T-helper 1 cell treated with Interleukin-12 subunit alpha and Interleukin-12 subunit beta and Interleukin-4 antibody, amounts not matched to agents 30 μg/mL and 1 μg/mL, for 36 hours (primary cell): Measurements from ENCODE around the gene HNRNPA1L2.
"Not testable (repeated sequence)": the region's sequence is repeated elsewhere in the genome, so short reads cannot be mapped to it uniquely, and the experiment has no call there.

ENCODE experiments used
- H3K27ac Mint-ChIP-seq: one replicate; pipeline ENCODE4 v1.8.0; 2021; ENCODE audit warnings: mild to moderate bottlenecking, mixed read lengths
- H3K27me3 Mint-ChIP-seq: one replicate; pipeline ENCODE4 v1.8.0; 2021; ENCODE audit warnings: low read depth, mixed read lengths
- H3K36me3 Mint-ChIP-seq: one replicate; pipeline ENCODE4 v1.8.0; 2021; ENCODE audit warnings: low read depth, mixed read lengths
- H3K4me1 Mint-ChIP-seq: one replicate; pipeline ENCODE4 v1.8.0; 2021; ENCODE audit warnings: low read depth, mixed read lengths
- H3K4me3 Mint-ChIP-seq: one replicate; pipeline ENCODE4 v1.8.0; 2021; ENCODE audit warnings: mild to moderate bottlenecking, moderate library complexity, mixed read lengths
- H3K9me3 Mint-ChIP-seq: one replicate; pipeline ENCODE4 v1.8.0; 2021; ENCODE audit warnings: mixed read lengths

Gene HNRNPA1L2

GRCh38 chr13:52642131-52642530 lies at the start of gene HNRNPA1L2:
TSS of gene HNRNPA1L2 (plus strand) at chr13:52642431. CDS start at chr13:52642493, 62 bp downstream.
- Mint-ChIP-seq H3K4me1 (peaks cover 3% of the 10 kb centered on the region), H3K9me3 (no peaks in the 10 kb centered on the region), H3K36me3 (peaks cover 34% of the 10 kb centered on the region), H3K27ac (peak within 1 kb of the TSS; percentile 1), H3K4me3 (no peak within 1 kb of the TSS), H3K27me3 (no peaks in the 10 kb centered on the region)

- not testable (repeated sequence) for H3K4me1 Mint-ChIP-seq, H3K27ac Mint-ChIP-seq, H3K4me3 Mint-ChIP-seq, H3K36me3 Mint-ChIP-seq, H3K9me3 Mint-ChIP-seq
- H3K27me3 Mint-ChIP-seq: peaks cover 13% of the 10 kb centered on the region
Measured at GRCh38 chr13:52593175-52593574, 49.1 kb upstream of the HNRNPA1L2 start.

- not testable (repeated sequence) for H3K36me3 Mint-ChIP-seq, H3K4me3 Mint-ChIP-seq, H3K4me1 Mint-ChIP-seq
Measured at GRCh38 chr13:52593812-52594211, 48.4 kb upstream of the HNRNPA1L2 start.

GRCh38 chr13:52594295-52594694 lies 47.9 kb upstream of the HNRNPA1L2 start:
- H3K9me3 Mint-ChIP-seq, H3K4me3 Mint-ChIP-seq, H3K27ac Mint-ChIP-seq, H3K4me1 Mint-ChIP-seq, H3K36me3 Mint-ChIP-seq: not testable (repeated sequence)
- H3K27me3 Mint-ChIP-seq: peaks cover 17% of the 10 kb centered on the region

More at GRCh38 chr13:52593812-52594211, 48.4 kb upstream of the HNRNPA1L2 start:
- H3K9me3 Mint-ChIP-seq, H3K27ac Mint-ChIP-seq: not testable (repeated sequence)
- peaks cover 14% of the 10 kb centered on the region for H3K27me3 Mint-ChIP-seq

- H3K9me3 Mint-ChIP-seq: no peaks in the 10 kb centered on the region
- H3K27ac Mint-ChIP-seq: no peak overlapping the region
- peaks cover 10% of the 10 kb centered on the region for H3K4me1 Mint-ChIP-seq
- H3K4me3 Mint-ChIP-seq: no peak overlapping the region
- H3K36me3 Mint-ChIP-seq: no peaks in the 10 kb centered on the region
- peaks cover 16% of the 10 kb centered on the region for H3K27me3 Mint-ChIP-seq
Measured at GRCh38 chr13:52597676-52598075, 44.6 kb upstream of the HNRNPA1L2 start.

GRCh38 chr13:52599037-52599847 lies 43.0 kb upstream of the HNRNPA1L2 start:
- no peak overlapping the region for H3K27ac Mint-ChIP-seq
- H3K36me3 Mint-ChIP-seq: no peaks in the 10 kb centered on the region
- H3K9me3 Mint-ChIP-seq: no peaks in the 10 kb centered on the region
- H3K27me3 Mint-ChIP-seq: peaks cover 18% of the 10 kb centered on the region
- H3K4me3 Mint-ChIP-seq: peak overlapping the region; percentile 72
- H3K4me1 Mint-ChIP-seq: peaks cover 10% of the 10 kb centered on the region

- Mint-ChIP-seq H3K27me3 (peaks cover 18% of the 10 kb centered on the region), H3K9me3 (no peaks in the 10 kb centered on the region), H3K27ac (no peak overlapping the region), H3K4me3 (peak overlapping the region; percentile 72), H3K4me1 (peaks cover 10% of the 10 kb centered on the region), H3K36me3 (no peaks in the 10 kb centered on the region)
Measured at GRCh38 chr13:52599848-52600603, 42.2 kb upstream of the HNRNPA1L2 start.

- H3K4me1 Mint-ChIP-seq: peaks cover 10% of the 10 kb centered on the region
- peaks cover 18% of the 10 kb centered on the region for H3K27me3 Mint-ChIP-seq
- H3K27ac Mint-ChIP-seq: no peak overlapping the region
- no peaks in the 10 kb centered on the region for H3K9me3 Mint-ChIP-seq
- no peaks in the 10 kb centered on the region for H3K36me3 Mint-ChIP-seq
- H3K4me3 Mint-ChIP-seq: no peak overlapping the region
Measured at GRCh38 chr13:52600666-52601065, 41.6 kb upstream of the HNRNPA1L2 start.

GRCh38 chr13:52603316-52603715 lies 38.9 kb upstream of the HNRNPA1L2 start:
- H3K27ac Mint-ChIP-seq: not testable (repeated sequence)
- peaks cover 10% of the 10 kb centered on the region for H3K4me1 Mint-ChIP-seq

GRCh38 chr13:52606126-52606525 lies 36.1 kb upstream of the HNRNPA1L2 start:
- H3K36me3 Mint-ChIP-seq, H3K27me3 Mint-ChIP-seq, H3K4me1 Mint-ChIP-seq, H3K9me3 Mint-ChIP-seq, H3K4me3 Mint-ChIP-seq, H3K27ac Mint-ChIP-seq: not testable (repeated sequence)

More at GRCh38 chr13:52603316-52603715, 38.9 kb upstream of the HNRNPA1L2 start:
- peaks cover 18% of the 10 kb centered on the region for H3K27me3 Mint-ChIP-seq
- H3K9me3 Mint-ChIP-seq, H3K36me3 Mint-ChIP-seq, H3K4me3 Mint-ChIP-seq: not testable (repeated sequence)

GRCh38 chr13:52606795-52607194 lies 35.4 kb upstream of the HNRNPA1L2 start:
- H3K27me3 Mint-ChIP-seq: peaks cover 14% of the 10 kb centered on the region
- H3K27ac Mint-ChIP-seq, H3K9me3 Mint-ChIP-seq, H3K36me3 Mint-ChIP-seq, H3K4me3 Mint-ChIP-seq, H3K4me1 Mint-ChIP-seq: not testable (repeated sequence)

- H3K4me3 Mint-ChIP-seq, H3K27ac Mint-ChIP-seq, H3K4me1 Mint-ChIP-seq, H3K36me3 Mint-ChIP-seq, H3K9me3 Mint-ChIP-seq: not testable (repeated sequence)
- H3K27me3 Mint-ChIP-seq: peaks cover 13% of the 10 kb centered on the region
Measured at GRCh38 chr13:52608184-52608583, 34.0 kb upstream of the HNRNPA1L2 start.

- H3K4me3 Mint-ChIP-seq, H3K27ac Mint-ChIP-seq, H3K36me3 Mint-ChIP-seq, H3K9me3 Mint-ChIP-seq, H3K4me1 Mint-ChIP-seq: not testable (repeated sequence)
- H3K27me3 Mint-ChIP-seq: peaks cover 21% of the 10 kb centered on the region
Measured at GRCh38 chr13:52609013-52609606, 33.1 kb upstream of the HNRNPA1L2 start.

GRCh38 chr13:52610158-52610557 lies 32.1 kb upstream of the HNRNPA1L2 start:
- peaks cover 21% of the 10 kb centered on the region for H3K27me3 Mint-ChIP-seq
- H3K4me1 Mint-ChIP-seq, H3K27ac Mint-ChIP-seq, H3K4me3 Mint-ChIP-seq, H3K36me3 Mint-ChIP-seq, H3K9me3 Mint-ChIP-seq: not testable (repeated sequence)
